GM21515 (cell line): Measurements from ENCODE around the gene ATXN2L.
"Not testable (repeated sequence)": the region's sequence is repeated elsewhere in the genome, so short reads cannot be mapped to it uniquely, and the experiment has no call there.

Experiments
- ATAC-seq: cut with Tn5 transposase; IDR thresholded peaks from one replicate; pipeline ENCODE4 v1.9.1; 2021; ENCODE audit not compliant: unreplicated experiment

ATXN2L gene

GRCh38 chr16:28822520-28823290, at the start of gene ATXN2L:
Gene ATXN2L, plus strand, starts transcription at chr16:28822999. Its CDS starts 261 bp downstream, at chr16:28823260.
- peak; percentile 44 for ATAC-seq

GRCh38 chr16:28781697-28782096, 41.1 kb upstream of the ATXN2L start:
- not testable (repeated sequence) for ATAC-seq

GRCh38 chr16:28782357-28782756, 40.4 kb upstream of the ATXN2L start:
- not testable (repeated sequence) for ATAC-seq

- peak; percentile 70 for ATAC-seq
Measured at GRCh38 chr16:28802235-28803019, 20.4 kb upstream of the ATXN2L start.

GRCh38 chr16:28807445-28808120, 15.2 kb upstream of the ATXN2L start:
- ATAC-seq, result not testable (repeated sequence)

GRCh38 chr16:28820016-28820415, 2.8 kb upstream of the ATXN2L start:
- no peak for ATAC-seq

GRCh38 chr16:28820546-28820945, 2.3 kb upstream of the ATXN2L start:
- ATAC-seq, result not testable (repeated sequence)

- no peak for ATAC-seq
Measured at GRCh38 chr16:28821874-28822519, 802 bp upstream of the ATXN2L start.

GRCh38 chr16:28823291-28823872, 583 bp downstream of the ATXN2L start:
- ATAC-seq, result peak; percentile 19

GRCh38 chr16:28823873-28824716, 1.3 kb downstream of the ATXN2L start:
- ATAC-seq, result peak; percentile 57

- ATAC-seq, result no peak
Measured at GRCh38 chr16:28824717-28824973, 1.8 kb downstream of the ATXN2L start.

- ATAC-seq, result no peak
Measured at GRCh38 chr16:28826141-28826540, 3.3 kb downstream of the ATXN2L start.

- ATAC-seq, result no peak
Measured at GRCh38 chr16:28829747-28830146, 6.9 kb downstream of the ATXN2L start.

- no peak for ATAC-seq
Measured at GRCh38 chr16:28830531-28830930, 7.7 kb downstream of the ATXN2L start.

GRCh38 chr16:28834349-28834748, 11.6 kb downstream of the ATXN2L start:
- no peak for ATAC-seq

- ATAC-seq, result no peak
Measured at GRCh38 chr16:28834873-28835863, 12.4 kb downstream of the ATXN2L start.

- ATAC-seq, result no peak
Measured at GRCh38 chr16:28835864-28836760, 13.3 kb downstream of the ATXN2L start.

- ATAC-seq, result no peak
Measured at GRCh38 chr16:28836761-28837064, 13.9 kb downstream of the ATXN2L start.
